Endodermal cell (in vitro differentiated cells): ENCODE measurements around the gene MRNIP. TPM values are rescaled to one million over a fixed set of nuclear protein-coding genes. Genes with fewer than 3 reads are reported as not detected.
"Not testable (repeated sequence)": the region's sequence is repeated elsewhere in the genome, so short reads cannot be mapped to it uniquely, and the experiment has no call there.

Experiments
- DNase-seq: peaks from one replicate; pipeline ENCODE4 v3.0.0-alpha.2; 2017
- H3K27ac ChIP-seq: 2 replicates; pipeline ENCODE4 v1.5.1; 2013; ENCODE audit warnings: mild to moderate bottlenecking, low read depth, low read length, moderate library complexity
- H3K27me3 ChIP-seq: 2 replicates; pipeline ENCODE4 v1.6.1; 2013; ENCODE audit warnings: mild to moderate bottlenecking, low read length, moderate library complexity; ENCODE audit not compliant: insufficient read depth, control insufficient read depth, poor library complexity, severe bottlenecking
- H3K36me3 ChIP-seq: 2 replicates; pipeline ENCODE4 v1.7.0; 2013; ENCODE audit warnings: mild to moderate bottlenecking, low read length, moderate library complexity; ENCODE audit not compliant: control insufficient read depth, insufficient read depth
- H3K4me1 ChIP-seq: one replicate; pipeline ENCODE4 v1.7.0; 2013; ENCODE audit warnings: low read length; ENCODE audit not compliant: control insufficient read depth, insufficient read depth
- H3K4me3 ChIP-seq: 2 replicates; pipeline ENCODE4 v1.5.1; 2013; ENCODE audit warnings: mild to moderate bottlenecking, low read length, moderate library complexity
- H3K9ac ChIP-seq: 2 replicates; pipeline ENCODE4 v1.6.1; 2013; ENCODE audit warnings: mild to moderate bottlenecking, low read length, moderate library complexity; ENCODE audit not compliant: poor library complexity, severe bottlenecking; ENCODE audit errors: extremely low read depth
- H3K9me3 ChIP-seq: 2 replicates; pipeline ENCODE4 v1.6.1; 2013; ENCODE audit warnings: mild to moderate bottlenecking, low read length, moderate library complexity; ENCODE audit not compliant: control insufficient read depth
- H3K27ac Mint-ChIP-seq: 2 replicates; pipeline ENCODE4 v1.8.0; 2020; ENCODE audit warnings: mixed read lengths
- H3K27me3 Mint-ChIP-seq: 2 replicates; pipeline ENCODE4 v1.8.0; 2021; ENCODE audit warnings: mild to moderate bottlenecking, mixed read lengths; ENCODE audit not compliant: insufficient read depth
- H3K36me3 Mint-ChIP-seq: 2 replicates; pipeline ENCODE4 v1.8.0; 2020; ENCODE audit warnings: low read depth, mixed read lengths
- H3K4me1 Mint-ChIP-seq: 2 replicates; pipeline ENCODE4 v1.8.0; 2020; ENCODE audit warnings: mixed read lengths
- H3K4me3 Mint-ChIP-seq: 2 replicates; pipeline ENCODE4 v1.8.0; 2020; ENCODE audit warnings: mild to moderate bottlenecking, moderate library complexity, mixed read lengths
- H3K9me3 Mint-ChIP-seq: 2 replicates; pipeline ENCODE4 v1.8.0; 2020; ENCODE audit warnings: mild to moderate bottlenecking, mixed read lengths
- WGBS, 2 experiments: methylation state at CpG; one replicate each; pipeline versions ENCODE4 v1.1.5 to v1.1.7; 2013; ENCODE audit warnings: missing lambda C conversion rate in 2 of 2, mixed read lengths in 1 of 2; ENCODE audit not compliant: insufficient coverage in 1 of 2, insufficient read length in 1 of 2; 5-methylcytosine and 5-hydroxymethylcytosine counted together
- total RNA-seq, 2 donors: library from RNA; stranded (reverse); fragmentation: NEBNext Ultra II Directional in 1 of 2; extraction: Animal tissue kit (Norgen Biotek cat#: 25700) in 1 of 2; gene quantifications; 2 replicates in 1 of 2; 3 replicates in 1 of 2; pipeline ENCODE4 v1.2.1, GENCODE V29; 2021
- TF ChIP-seq, protein P1 (sequence below): fragments of 200-600 bp; sonication (generic); conservative IDR thresholded peaks from 2 replicates; pipeline ENCODE4 v1.5.0; 2021; ENCODE audit warnings: antibody characterized with exemption, mild to moderate bottlenecking

Gene MRNIP
- total RNA-seq, 2 donors from 2014 or later: 45.8 to 55.3 TPM

- Mint-ChIP-seq H3K9me3 (no peaks in the 10 kb centered on the region), H3K4me3 (no peak overlapping the region), H3K36me3 (peaks cover 57% of the 10 kb centered on the region), H3K27me3 (no peaks in the 10 kb centered on the region), H3K4me1 (peaks cover 3% of the 10 kb centered on the region), H3K27ac (no peak overlapping the region)
- no peak overlapping the region for H3K4me3 ChIP-seq
- H3K4me1 ChIP-seq: no peaks in the 10 kb centered on the region
- H3K9ac ChIP-seq: no peak overlapping the region
- no peaks in the 10 kb centered on the region for H3K27me3 ChIP-seq
- TF ChIP-seq, protein P1, sequence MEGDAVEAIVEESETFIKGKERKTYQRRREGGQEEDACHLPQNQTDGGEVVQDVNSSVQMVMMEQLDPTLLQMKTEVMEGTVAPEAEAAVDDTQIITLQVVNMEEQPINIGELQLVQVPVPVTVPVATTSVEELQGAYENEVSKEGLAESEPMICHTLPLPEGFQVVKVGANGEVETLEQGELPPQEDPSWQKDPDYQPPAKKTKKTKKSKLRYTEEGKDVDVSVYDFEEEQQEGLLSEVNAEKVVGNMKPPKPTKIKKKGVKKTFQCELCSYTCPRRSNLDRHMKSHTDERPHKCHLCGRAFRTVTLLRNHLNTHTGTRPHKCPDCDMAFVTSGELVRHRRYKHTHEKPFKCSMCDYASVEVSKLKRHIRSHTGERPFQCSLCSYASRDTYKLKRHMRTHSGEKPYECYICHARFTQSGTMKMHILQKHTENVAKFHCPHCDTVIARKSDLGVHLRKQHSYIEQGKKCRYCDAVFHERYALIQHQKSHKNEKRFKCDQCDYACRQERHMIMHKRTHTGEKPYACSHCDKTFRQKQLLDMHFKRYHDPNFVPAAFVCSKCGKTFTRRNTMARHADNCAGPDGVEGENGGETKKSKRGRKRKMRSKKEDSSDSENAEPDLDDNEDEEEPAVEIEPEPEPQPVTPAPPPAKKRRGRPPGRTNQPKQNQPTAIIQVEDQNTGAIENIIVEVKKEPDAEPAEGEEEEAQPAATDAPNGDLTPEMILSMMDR: no peak
- H3K36me3 ChIP-seq: peaks cover 48% of the 10 kb centered on the region
- 87 to 93% methylated on average over 3 to 7 of the region's 7 CpGs for WGBS, 2 experiments
- H3K9me3 ChIP-seq: no peaks in the 10 kb centered on the region
- H3K27ac ChIP-seq: no peak overlapping the region
- no peak for DNase-seq
Observed at GRCh38 chr5:179873588-179874110, 15.0 kb upstream of the MRNIP start.

GRCh38 chr5:179872828-179873575 is 14.4 kb upstream of the MRNIP start:
- no peaks in the 10 kb centered on the region for H3K9me3 ChIP-seq
- Mint-ChIP-seq H3K27me3 (no peaks in the 10 kb centered on the region), H3K4me1 (peaks cover 3% of the 10 kb centered on the region), H3K9me3 (no peaks in the 10 kb centered on the region), H3K27ac (no peak overlapping the region), H3K4me3 (no peak overlapping the region), H3K36me3 (peaks cover 58% of the 10 kb centered on the region)
- no peak for DNase-seq
- no peak overlapping the region for H3K9ac ChIP-seq
- no peaks in the 10 kb centered on the region for H3K27me3 ChIP-seq
- no peaks in the 10 kb centered on the region for H3K4me1 ChIP-seq
- no peak overlapping the region for H3K4me3 ChIP-seq
- WGBS, 2 experiments: 94 to 95% methylated on average over 7 to 14 of the region's 14 CpGs
- peaks cover 44% of the 10 kb centered on the region for H3K36me3 ChIP-seq
- H3K27ac ChIP-seq: no peak overlapping the region
- TF ChIP-seq, protein P1: no peak

GRCh38 chr5:179872055-179872827 is 13.6 kb upstream of the MRNIP start:
- H3K4me3 ChIP-seq: no peak overlapping the region
- Mint-ChIP-seq H3K9me3 (no peaks in the 10 kb centered on the region), H3K4me1 (peaks cover 4% of the 10 kb centered on the region), H3K27ac (no peak overlapping the region), H3K27me3 (no peaks in the 10 kb centered on the region), H3K4me3 (no peak overlapping the region), H3K36me3 (peaks cover 59% of the 10 kb centered on the region)
- DNase-seq: no peak
- TF ChIP-seq, protein P1: no peak
- no peak overlapping the region for H3K27ac ChIP-seq
- no peak overlapping the region for H3K9ac ChIP-seq
- H3K9me3 ChIP-seq: no peaks in the 10 kb centered on the region
- no peaks in the 10 kb centered on the region for H3K27me3 ChIP-seq
- 92 to 96% methylated on average over 9 to 16 of the region's 18 CpGs for WGBS, 2 experiments
- peaks cover 39% of the 10 kb centered on the region for H3K36me3 ChIP-seq
- H3K4me1 ChIP-seq: no peaks in the 10 kb centered on the region

DNA sequence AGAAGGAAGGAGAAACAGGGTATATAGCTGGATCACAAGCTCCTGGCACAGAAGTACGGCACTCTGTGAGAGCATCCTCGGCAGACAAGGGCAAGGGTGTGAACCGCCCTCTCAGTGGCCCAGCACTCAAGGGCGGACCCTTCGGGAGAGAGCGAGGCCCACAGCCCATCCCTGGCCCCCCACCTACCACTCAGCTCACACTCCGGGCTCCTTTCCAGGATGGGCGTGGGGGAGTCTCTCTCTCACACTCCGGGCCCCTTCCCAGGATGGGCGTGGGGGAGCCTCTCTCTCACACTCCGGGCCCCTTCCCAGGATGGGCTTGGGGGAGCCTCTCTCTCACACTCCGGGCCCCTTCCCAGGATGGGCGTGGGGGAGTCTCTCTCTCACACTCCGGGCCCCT is 12.9 kb upstream of the MRNIP start:
- H3K4me3 Mint-ChIP-seq, H3K4me1 ChIP-seq, DNase-seq, H3K4me3 ChIP-seq, H3K27ac Mint-ChIP-seq, H3K9me3 ChIP-seq, H3K27me3 ChIP-seq, H3K27me3 Mint-ChIP-seq, H3K9me3 Mint-ChIP-seq, H3K4me1 Mint-ChIP-seq, H3K9ac ChIP-seq, H3K27ac ChIP-seq: not testable (repeated sequence)
- 93 to 100% methylated on average over 5 to 11 of the region's 14 CpGs for WGBS, 2 experiments
- peaks cover 61% of the 10 kb centered on the region for H3K36me3 Mint-ChIP-seq
- peaks cover 43% of the 10 kb centered on the region for H3K36me3 ChIP-seq
